Germinal center (tissue), 1 donor: ENCODE results near the gene TSPAN3.

Source experiments
- DNase-seq: peaks from one replicate; pipeline ENCODE4 v3.0.0; 2012; ENCODE audit warnings: mixed read lengths, low spot score

The TSPAN3 gene

GRCh38 chr15:77009176-77009575, 61.7 kb downstream of the TSPAN3 start:
- DNase-seq: no peak

- DNase-seq: no peak
Measured at GRCh38 chr15:77004189-77004588, 66.7 kb downstream of the TSPAN3 start.

GRCh38 chr15:77002954-77003912, 67.7 kb downstream of the TSPAN3 start:
- DNase-seq: peak; percentile 77

- DNase-seq: peak; percentile 41
Measured at GRCh38 chr15:77002436-77002835, 68.5 kb downstream of the TSPAN3 start.

- DNase-seq: no peak
Measured at GRCh38 chr15:77001966-77002365, 68.9 kb downstream of the TSPAN3 start.

GRCh38 chr15:77001351-77001750, 69.6 kb downstream of the TSPAN3 start:
- DNase-seq: no peak

- no peak for DNase-seq
Measured at GRCh38 chr15:76999996-77000395, 70.9 kb downstream of the TSPAN3 start.

- DNase-seq: no peak
Measured at GRCh38 chr15:76998663-76999285, 72.1 kb downstream of the TSPAN3 start.

GRCh38 chr15:76996526-76997401, 74.1 kb downstream of the TSPAN3 start:
- DNase-seq: no peak

GRCh38 chr15:76996076-76996525, 74.8 kb downstream of the TSPAN3 start:
- DNase-seq: no peak

- DNase-seq: peak; percentile 72
Measured at GRCh38 chr15:76994971-76995945, 75.7 kb downstream of the TSPAN3 start, which contains the start of gene PSTPIP1. Gene PSTPIP1, plus strand, starts transcription at chr15:76995126. Its CDS starts 448 bp downstream, at chr15:76995574.

- no peak for DNase-seq
Measured at GRCh38 chr15:76994496-76994895, 76.4 kb downstream of the TSPAN3 start.

GRCh38 chr15:76994001-76994400, 76.9 kb downstream of the TSPAN3 start:
- DNase-seq: no peak

- DNase-seq: no peak
Measured at GRCh38 chr15:76993114-76993725, 77.7 kb downstream of the TSPAN3 start.

- no peak for DNase-seq
Measured at GRCh38 chr15:76991741-76992645, 78.9 kb downstream of the TSPAN3 start.
